ENCODE measurements around the gene FN1.
"Not testable (repeated sequence)": the region's sequence is repeated elsewhere in the genome, so short reads cannot be mapped to it uniquely, and the experiment has no call there.

The FN1 gene

DNA sequence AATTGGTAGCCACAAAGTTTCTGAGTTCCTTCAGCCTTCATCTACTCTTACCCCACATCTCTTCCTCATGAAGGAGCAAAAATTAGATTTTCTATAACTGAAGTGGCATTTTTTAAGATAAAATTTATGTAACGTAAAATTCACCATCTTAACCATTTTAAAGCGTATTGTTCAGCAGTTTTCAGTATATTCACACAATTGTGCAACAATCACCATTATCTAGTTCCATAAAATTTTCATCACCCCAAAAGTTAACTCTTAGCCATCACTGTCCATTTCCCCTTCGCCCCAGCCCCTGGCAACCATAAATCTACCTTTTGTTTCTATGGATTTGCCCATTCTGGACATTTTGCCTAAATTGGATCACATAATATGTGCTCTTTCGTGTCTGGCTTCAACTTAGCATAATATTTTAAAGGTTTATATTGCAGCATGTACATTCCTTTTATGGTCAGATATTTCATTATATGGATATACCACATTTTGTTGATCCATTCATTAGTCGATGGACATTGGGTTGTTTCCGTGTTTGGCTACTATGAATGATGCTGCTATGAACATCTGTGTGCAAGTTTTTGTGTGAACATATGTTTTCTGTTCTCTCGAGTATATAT is 79.4 kb downstream of the FN1 start:
- no peak for DNase-seq (ENCODE audit: low read depth in 1 of 2, low spot score in 1 of 2)

DNA sequence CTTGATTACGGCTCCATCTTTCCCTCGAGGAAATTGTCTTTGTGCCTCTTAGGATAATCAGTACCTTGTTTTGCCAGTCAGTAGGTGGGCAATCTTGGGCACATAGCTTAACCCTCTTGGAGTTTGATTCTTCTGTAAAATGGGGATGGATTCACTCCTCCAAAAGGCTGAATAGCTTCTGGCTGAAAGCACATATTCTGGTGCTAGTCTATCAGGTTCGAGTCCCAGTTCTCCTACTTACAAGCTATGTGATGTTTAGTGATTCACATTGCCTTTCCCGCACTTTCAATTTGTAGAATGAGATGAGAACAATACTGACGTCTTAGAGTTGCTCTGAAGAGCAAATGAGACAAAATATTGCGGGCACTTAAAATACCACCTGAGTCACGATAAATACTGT is 80.1 kb downstream of the FN1 start:
- no peak for DNase-seq (ENCODE audit: low read depth in 1 of 2, low spot score in 1 of 2)

DNA sequence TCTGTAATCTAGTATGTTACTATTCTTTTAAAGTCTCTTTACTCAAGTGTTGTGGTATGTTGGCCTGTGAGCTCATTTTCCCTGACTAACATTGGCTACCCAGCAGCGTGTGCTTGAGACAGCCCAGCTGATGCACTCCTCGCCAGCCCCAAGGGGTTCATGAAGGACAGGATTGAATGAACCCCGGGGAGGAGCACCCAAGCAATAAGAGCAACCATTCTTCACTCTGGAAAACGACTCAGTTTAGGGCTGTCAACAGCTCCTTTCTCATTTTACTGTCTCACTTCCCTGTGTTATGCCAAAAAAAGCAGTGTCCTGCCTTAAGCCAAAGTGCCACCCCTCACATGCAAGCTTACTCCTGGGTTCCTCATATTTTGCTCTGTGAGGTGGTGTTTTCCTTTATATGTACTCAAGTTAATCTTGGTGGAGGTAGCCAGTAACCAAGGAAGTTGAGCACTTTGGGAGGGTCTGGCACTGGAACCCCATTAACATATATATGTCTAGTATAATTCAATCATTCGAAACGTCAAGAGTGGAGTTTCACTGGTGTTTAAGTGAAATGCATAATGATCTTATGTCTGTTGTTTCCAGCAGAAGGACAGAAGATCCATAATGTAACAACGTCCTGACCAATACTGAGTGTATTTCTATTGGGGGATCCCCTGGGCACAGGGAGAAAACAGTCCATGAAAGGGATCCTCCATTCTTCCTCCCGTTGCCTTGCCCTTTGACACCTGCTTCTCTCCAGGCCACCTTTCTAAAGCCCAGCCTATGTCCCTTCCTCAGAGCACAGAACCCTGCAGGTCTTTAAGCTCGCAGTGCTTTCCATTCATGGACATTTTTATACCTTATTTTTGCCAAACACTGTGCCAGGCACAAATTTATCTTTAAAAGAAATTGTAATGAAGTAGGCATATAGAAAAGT is 80.8 kb downstream of the FN1 start:
- no peak for DNase-seq (ENCODE audit: low read depth in 1 of 2, low spot score in 1 of 2)

DNA sequence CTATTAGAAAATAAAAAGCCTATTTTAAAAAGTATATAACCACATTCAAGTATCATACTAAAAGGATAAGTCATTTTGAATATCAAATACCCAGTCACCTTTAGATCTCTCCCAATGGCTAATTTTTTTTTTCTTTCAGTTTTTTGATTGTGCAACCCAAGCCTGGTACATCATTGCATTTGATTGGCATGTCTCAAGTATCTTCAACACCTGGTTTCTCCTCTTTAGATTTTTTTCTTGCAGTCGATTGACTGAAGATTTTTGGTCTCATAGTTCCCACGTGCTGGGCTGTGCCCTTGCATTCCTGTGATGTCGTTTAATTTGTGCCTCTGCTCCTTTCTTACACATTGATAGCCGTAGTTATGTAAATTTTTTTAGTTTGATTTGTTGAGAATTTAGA is 83.3 kb downstream of the FN1 start:
- DNase-seq (ENCODE audit: low read depth in 1 of 2, low spot score in 1 of 2) = no peak

DNA sequence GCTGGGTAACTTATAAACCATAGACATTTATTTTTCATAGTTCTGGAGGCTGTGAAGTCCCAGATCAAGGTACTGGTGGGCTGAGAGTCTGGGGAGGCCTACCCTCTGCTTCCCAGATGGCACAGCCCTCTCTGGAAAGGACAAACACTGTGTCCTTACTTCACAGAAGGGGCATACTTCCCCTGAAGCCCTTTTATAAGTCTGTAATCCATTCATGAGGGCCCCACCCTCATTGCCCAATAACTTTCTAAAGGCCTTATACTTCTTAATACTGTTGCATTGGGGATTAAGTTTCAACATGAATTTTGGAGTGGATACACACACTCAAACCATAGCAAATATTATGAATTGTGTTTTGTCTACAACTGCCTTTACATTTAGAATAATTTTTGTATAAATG is 88.0 kb downstream of the FN1 start:
- DNase-seq (ENCODE audit: low read depth in 1 of 2, low spot score in 1 of 2) = no peak

DNA sequence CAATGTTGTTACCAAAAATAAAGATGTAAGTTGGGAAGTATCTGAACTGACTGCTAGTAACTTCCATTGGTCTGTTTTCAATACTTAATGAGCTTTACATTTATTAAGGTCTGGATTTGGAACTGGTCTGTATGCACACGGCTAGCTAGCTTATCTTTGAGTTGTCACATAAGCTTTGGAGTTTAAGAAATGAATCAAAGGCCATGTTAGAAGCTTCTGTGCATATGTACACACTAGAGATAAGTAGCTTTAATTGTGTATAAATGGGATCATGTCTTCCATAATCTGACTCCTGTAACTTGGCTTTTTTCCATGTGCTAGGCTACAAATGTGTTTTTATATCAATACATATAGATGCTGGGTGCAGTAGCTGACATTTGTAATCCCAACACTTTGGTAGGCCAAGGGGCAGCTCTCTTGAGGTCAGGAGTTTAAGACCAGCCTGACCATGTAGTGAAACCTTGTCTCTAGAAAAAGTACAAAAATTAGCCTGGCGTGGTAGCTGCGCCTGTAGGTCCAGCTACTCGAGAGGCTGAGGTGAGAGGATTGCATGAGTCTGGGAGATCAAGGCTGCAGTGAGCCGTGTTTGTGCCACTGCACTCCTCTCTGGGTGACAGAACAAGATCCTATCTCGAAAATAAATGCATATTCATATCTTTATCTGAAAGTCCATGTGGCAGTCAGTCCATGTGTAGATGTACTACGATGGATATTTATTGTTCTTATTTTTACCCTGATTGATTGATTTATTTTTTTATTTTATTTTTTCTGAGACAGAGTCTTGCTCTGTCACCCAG is 96.8 kb downstream of the FN1 start:
- DNase-seq (ENCODE audit: low read depth in 1 of 2, low spot score in 1 of 2) = no peak

DNA sequence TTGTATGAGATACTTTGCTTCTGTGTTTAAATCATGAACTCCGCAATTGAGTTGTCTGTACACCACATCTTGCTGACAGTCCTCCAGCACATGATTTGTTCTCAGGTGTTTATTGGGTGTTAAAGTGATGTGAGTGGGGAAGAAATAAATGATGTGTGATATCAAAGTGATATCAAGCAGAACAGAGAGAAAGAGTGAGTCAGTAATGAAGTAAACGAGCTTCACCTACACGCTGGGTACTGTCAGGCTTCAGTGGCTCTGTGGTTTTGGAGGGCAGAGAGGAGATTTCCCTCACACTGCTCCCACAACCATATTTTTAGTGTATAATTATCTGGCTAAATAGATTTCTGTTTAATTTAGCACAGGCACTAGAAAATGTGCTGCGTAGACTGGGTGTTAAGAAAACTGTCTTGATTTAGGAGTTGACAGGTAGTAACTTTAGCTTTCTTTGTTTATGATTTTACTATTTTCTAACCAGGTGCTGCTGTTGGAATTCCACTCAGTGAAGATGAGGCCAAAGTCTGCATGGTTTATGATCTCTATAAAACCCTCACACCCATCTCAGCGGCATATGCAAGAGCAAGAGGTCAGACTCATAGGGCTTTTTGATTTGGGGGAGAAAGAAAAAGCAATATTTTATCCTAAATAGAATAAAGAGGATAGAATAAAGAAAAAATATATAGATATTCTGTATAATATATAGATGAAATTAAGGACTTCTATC is 102.8 kb downstream of the FN1 start:
- no peak for DNase-seq (ENCODE audit: low read depth in 1 of 2, low spot score in 1 of 2)

DNA sequence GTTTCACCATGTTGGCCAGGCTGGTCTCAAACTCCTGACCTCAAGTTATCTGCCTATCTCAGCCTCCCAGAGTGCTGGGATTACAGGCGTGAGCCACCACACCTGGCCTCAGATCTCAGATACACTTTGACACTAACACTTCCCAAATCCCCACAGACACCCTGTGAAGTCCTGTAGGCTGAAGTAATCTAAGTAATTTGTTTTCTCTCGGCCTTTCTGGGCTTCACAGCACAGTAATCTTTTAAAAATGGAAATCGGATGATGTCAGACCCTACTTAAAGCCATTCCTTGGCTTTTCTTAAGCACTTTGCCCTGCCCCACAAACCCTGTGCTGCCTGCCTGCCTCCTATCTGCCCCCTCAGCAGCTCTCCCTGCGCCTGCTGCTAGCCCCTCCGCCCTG is 107.8 kb downstream of the FN1 start:
- no peak for DNase-seq (ENCODE audit: low read depth in 1 of 2, low spot score in 1 of 2)

DNA sequence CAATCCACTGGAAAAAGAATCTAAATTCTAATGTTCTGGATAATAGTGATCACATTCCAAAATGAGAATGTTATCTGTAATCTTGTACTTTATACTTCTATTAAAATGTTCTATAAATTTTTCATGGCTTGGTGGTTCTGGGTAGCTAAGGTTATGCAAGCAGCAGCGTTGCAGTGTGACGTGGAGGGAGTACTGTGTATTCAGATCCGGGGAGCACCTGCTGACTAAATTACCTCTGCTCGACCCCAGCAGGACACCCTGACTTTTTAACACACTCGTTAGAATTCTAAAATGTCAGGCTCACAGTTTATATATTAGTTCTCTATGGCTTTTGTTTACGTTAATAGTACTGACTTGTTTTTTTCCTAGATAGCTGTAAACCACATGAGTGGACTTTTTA is 111.1 kb downstream of the FN1 start:
- DNase-seq (ENCODE audit: low read depth in 1 of 2, low spot score in 1 of 2) = no peak

DNA sequence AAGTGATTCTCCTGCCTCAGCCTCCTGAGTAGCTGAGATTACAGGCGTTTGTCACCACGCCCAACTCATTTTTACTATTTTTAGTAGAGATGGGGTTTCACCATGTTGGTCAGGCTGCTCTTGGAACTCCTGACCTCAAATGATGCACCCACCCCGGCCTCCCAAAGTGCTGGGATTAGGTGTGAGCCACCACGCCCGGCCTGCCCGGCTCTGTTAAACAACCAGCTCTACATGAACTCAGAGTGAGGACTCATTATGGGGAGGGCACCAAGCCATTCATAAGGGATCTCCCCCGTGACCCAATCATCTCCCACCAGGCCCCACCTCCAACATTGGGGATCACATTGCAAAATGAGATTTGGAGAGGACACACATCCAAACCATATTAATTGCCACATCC is 115.2 kb downstream of the FN1 start:
- DNase-seq (ENCODE audit: low read depth in 1 of 2, low spot score in 1 of 2) = no peak

DNA sequence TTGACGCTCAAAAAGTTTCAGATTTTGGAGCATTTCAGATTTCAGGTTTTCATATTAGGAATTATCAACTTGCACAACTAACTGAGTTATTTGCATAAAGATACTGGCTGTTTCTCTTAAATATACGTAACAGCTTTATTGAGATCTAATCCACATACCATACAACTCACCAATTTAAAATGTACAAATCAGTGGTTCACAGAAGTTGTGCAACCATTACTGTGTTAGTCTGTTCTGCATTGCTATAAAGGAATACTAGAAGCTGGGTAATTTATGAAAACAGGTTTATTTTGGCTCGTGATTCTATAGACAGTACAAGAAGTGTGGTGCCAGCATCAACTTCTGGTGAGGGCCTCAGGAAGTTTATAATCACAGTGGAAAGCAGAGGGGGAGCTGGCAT is 115.8 kb downstream of the FN1 start:
- no peak for DNase-seq (ENCODE audit: low read depth in 1 of 2, low spot score in 1 of 2)

DNA sequence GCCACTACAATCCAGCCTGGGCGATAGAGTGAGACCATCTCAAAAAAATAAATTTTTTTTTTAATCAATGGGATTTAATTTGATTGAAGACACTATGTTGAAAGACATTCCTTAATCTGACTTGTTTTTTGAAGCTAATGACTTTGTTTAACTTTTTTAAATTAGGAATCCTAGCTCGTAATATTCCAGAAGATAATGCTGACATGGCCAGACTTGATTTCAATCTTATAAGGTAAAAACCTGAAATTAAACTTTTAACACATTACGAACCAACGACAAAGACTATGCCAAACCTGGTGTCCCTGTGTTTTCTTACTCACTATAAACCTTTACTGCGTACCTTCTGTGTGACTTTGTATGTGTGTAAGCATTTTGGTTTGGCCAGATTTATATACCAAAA is 116.4 kb downstream of the FN1 start:
- no peak for DNase-seq (ENCODE audit: low read depth in 1 of 2, low spot score in 1 of 2)

DNA sequence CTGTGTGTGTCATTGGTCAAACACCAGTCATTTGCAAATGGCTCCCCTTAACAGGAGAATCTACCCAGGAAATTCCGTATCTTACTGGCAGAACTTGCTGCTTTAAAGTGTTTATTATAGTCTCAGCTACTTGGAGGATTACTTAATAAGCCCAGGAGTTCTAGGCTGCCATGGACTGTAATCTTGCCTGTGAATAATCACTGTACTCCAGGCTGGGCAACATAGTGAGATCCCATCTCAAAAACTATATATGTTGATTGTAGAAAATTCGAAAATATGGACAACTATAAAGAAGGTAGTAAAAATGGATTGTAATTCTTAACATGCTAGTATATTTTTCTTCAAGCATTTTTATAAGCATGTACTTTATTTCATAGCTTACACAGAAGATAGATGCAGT is 119.5 kb downstream of the FN1 start:
- no peak for DNase-seq (ENCODE audit: low read depth in 1 of 2, low spot score in 1 of 2)

DNA sequence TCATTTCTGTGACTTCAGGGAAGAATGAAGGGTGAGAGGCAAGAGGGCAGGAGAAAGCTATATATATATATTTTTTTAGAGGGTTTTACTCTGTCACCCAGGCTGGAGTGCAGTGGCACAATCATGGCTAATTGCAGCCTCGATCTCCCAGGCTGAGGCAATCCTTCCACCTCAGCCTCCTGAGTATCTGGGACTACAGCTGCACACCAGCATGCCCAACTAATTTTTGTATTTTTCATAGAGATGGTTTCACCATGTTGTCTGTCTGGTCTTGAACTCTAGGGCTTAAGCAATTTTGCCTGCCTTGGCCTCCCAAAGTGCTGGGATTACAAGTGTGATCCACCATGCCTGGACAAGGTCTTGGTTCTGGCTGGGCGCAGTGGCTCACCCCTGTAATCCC is 120.6 kb downstream of the FN1 start:
- no peak for DNase-seq (ENCODE audit: low read depth in 1 of 2, low spot score in 1 of 2)

DNA sequence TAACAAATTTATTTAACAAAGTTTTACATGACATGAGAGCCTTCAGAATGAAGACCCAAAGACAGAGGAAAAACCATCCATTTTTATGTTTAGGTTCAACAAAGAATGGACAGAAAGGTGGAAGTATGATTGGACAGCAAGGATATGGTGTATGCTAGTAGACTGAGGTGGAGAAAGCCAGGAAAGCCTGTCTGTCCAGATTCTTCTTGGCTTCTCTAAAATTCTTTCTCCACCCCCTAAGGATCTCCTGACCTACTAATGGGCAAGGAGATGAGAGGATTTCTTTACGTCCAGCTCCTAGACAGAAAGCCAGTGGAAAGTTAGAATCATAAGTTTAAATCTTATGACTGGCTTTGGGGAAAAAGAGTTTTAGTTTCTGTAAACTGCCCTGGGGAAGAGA is 121.0 kb downstream of the FN1 start:
- no peak for DNase-seq (ENCODE audit: low read depth in 1 of 2, low spot score in 1 of 2)

DNA sequence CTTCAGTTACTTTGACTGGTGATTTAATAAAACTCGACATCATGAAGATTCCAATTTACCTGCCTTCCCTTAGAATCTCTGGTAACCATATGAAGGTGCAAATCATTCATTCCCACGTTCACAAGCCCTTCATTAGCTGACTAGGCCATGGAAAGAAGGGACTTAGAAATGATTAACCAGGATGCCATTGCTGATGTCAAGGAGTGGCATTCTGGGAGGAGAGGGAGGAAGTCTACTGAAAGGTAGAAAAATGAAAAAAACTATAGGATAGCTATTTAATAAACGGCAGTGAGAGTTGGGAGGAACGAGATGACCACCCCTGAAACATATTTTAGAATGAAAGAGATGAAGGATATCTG is 122.6 kb downstream of the FN1 start:
- DNase-seq (ENCODE audit: low read depth in 1 of 2, low spot score in 1 of 2) = no peak

DNA sequence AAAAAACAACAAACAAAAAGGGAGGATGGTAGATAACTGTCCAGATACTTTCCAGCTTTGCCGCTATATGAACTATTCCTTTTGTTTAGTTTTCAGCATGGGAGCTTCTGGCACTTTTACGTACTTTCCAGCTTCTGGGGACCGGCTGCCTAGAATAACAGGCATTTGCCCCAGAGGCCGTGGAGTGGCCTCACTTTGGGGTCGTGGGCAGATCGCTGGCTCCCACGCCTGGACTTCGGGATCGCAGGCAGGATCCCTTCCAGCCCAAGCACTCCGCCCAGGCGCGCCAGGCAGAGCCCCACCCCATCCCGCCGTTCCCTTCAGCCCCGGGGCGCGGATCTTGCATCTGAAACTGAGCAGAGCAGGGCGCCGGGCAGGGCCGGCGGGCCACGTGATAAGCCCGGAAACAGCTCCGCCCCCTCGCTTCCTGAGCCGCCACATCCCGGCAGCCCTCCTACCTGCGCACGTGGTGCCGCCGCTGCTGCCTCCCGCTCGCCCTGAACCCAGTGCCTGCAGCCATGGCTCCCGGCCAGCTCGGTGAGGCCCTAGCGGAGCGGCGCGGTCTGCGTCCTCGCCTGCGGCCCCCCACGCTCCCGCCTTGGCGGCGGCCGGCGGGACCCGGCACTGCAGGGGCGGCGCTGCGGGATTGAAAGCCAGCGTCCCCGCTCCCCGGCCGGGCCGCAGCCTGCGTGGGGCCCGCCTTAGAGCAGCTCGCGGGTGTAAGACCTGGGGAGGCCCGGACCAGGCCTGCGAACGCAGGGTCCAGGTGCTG is 124.1 kb downstream of the FN1 start, which contains the start of gene ATIC:
Gene ATIC, plus strand, starts transcription at position 435 of the 772 bp plus-strand sequence. Its CDS starts 84 bp downstream, at position 519.
- DNase-seq (ENCODE audit: low read depth in 1 of 2, low spot score in 1 of 2) = peak; percentile 78 to 88

DNA sequence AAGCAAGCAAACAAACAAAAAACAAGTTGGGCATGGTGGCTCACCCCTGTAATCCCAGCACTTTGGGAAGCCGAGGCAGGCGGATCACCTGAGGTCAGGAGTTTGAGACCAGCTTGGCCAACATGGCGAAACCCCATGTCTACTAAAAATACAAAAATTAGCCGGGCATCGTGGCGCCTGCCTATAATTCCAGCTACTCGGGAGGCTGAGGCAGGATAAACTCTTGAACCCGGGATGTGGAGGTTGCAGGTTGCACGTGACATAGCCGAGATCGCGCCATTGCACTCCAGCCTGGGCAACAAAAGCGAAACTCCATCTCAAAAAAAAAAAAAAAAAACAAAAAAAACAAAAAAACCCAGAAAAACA is 124.6 kb downstream of the FN1 start:
- not testable (repeated sequence) for DNase-seq (ENCODE audit: low read depth in 1 of 2, low spot score in 1 of 2)
